Measurements from ENCODE around the gene RAET1L. TPM values are rescaled to one million over a fixed set of nuclear protein-coding genes. Genes with fewer than 3 reads are reported as not detected.
"Not testable (repeated sequence)": the region's sequence is repeated elsewhere in the genome, so short reads cannot be mapped to it uniquely, and the experiment has no call there.

Gene RAET1L
- total RNA-seq, 1 donor = not detected

GRCh38 chr6:150046943-150047342 is 21.6 kb upstream of the RAET1L start:
- no peak for DNase-seq (ENCODE audit: low read depth in 2 of 3, low spot score in 2 of 3)

GRCh38 chr6:150044621-150045145 is 19.4 kb upstream of the RAET1L start:
- no peak for DNase-seq (ENCODE audit: low read depth in 2 of 3, low spot score in 2 of 3)

- no peak for DNase-seq (ENCODE audit: low read depth in 2 of 3, low spot score in 2 of 3)
Observed at GRCh38 chr6:150043501-150044412, 18.4 kb upstream of the RAET1L start.

DNA sequence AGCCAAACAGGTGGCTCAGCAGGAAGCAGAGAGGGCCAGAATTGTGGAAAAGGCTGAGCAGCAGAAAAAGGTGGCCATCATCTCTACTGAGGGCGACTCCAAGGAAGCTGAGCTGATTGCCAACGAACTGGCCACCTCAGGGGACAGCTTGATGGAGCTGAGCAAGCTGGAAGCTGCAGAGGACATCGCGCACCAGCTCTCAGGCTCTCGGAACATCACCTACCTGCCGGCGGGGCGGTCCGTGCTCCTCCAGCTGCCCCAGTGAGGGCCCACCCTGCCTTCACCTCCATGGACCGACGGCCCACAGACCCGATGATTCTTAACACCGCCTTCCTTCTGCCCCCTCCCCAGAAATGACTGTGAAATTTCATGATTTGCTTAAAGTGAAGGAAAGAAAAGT is 17.8 kb upstream of the RAET1L start:
- DNase-seq (ENCODE audit: low read depth in 2 of 3, low spot score in 2 of 3) = no peak

DNA sequence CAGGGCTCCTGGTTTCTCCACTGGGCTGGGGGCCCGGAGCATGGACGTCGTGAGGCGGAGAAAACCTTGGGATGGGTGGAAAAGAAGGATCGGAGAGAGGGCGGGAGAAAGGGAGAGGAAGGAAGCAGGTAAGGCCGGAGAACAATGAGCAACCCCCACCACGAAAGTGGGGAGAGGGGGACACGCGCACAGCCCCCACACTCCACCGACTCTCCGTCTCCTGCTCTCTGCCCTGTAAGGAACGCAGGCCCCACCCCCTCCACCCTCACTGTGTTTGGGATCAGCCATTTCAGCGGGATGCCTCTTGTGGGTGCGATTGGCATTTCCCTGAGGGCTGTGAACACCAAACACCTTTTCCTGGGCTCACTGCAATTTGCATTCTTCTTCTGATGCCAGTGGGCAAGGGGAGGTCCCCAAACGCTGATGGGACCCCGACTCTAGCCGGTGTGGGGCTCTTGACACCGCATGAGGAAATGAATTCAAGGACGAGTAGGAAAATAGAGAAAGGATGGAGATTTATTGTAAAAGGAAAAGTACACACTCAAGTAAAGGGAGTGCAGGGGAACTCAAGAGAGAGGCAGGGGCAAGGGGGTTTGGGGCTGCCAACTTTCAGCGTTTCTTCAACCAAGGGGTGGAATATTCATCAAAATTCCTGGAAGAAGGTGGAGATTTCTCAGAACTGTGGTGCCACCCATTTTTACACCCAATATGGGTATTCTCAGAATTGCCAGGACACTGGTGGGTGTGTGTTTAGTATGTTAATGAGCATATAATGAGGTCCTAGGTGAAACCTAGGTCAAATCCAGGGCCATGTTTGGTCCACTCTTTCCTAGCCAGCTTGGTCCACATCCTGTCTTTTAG is 13.1 kb upstream of the RAET1L start:
- DNase-seq (ENCODE audit: low read depth in 2 of 3, low spot score in 2 of 3) = no peak

DNA sequence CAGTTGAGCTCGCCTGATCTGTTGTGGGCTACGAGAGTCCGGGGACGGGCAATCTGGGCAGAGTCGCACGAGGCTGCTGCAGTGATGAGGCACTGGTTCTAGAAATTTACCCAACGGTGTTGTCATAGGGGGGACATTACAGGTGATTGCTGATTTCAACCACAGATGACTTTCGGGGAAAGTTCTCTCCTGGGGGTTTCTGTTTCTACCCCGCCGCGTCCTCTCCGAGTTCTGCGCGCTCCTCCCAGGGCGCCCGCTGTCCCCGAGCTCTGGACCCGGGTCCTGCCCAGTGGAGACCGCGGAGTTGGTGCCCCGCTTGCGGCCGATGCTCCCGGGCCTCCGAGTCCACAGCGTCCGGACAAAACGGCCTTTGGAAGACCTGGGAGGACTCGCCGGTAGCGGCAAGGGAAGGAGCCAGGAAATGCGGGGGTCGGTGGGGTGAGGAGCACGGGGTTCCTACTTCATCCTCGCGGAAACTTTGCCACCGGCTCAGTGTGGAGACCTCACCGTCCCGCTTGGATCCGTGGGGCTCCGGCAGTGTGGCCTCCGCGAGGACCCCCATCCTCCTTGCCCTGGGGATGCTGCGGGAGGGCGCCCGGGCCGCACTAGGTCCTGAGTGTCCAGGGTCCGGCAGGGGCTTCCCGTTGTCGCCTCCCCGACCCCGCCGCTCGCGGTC is 12.3 kb upstream of the RAET1L start:
- DNase-seq (ENCODE audit: low read depth in 2 of 3, low spot score in 2 of 3) = no peak

- no peak for DNase-seq (ENCODE audit: low read depth in 2 of 3, low spot score in 2 of 3)
Observed at GRCh38 chr6:150036081-150036480, 10.7 kb upstream of the RAET1L start.

DNA sequence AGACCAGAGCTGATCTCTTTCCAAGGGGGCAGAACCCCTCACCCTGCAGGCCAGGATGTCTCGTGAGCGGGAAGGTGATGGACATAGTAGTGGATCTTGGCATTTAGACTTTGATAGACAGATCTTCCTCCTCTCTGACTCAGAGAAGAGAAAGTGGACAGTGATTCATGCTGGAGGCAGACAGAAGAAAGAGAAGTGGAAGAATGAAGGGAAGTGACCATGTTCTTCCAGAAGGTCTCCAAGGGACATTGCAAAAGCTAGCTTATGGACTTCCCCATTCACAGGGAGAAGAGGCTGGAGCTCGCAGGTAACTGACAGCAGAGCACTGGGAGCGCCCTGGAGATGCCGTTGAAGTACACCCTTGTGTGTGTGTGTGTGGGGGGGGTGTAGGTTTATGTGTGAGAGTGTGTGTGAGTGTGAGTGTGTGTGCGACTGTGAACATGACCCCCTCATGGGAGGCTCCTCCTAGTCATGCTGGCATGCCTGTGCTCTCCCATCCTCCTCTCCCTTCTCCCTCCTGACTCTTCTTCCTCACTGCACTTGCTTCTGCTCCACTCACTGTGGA is 8.0 kb upstream of the RAET1L start:
- DNase-seq (ENCODE audit: low read depth in 2 of 3, low spot score in 2 of 3) = no peak

DNA sequence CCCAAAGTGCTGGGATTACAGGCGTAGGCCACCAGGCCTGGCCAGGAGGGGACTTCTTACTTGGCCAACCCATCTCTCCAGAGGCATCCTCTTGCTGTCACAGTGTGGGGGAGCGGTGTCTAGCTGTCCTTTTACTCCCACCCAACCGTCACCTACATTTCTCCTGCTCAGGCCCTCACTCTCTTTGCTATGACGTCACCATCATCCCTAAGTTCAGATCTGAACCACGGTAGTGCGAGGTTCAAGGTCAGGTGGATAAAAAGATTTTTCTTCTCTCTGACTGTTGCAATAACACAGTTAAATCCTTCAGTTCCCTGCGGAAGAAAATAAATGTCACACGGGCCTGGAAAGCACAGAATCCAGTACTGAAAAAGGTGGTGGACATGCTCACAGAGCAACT is 7.3 kb upstream of the RAET1L start:
- no peak for DNase-seq (ENCODE audit: low read depth in 2 of 3, low spot score in 2 of 3)

DNA sequence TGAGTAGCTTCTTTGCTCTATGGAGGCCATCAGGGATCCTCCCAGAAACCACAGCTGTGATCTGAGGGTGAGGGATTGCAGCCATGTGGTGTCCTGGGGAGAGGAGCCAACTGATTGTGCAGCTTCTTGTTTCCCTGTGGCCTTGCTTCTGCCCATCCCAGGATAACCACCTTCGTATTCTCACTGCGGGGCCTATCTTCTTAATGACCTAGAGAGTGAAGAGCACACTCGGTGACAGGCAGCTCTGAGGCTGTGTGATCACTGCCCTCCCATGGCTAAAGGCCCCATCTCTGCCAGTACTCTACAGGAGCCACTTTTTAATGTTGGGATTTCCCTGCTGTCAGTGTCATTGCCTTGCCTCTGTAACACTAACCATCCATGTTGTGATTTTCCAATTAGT is 5.3 kb upstream of the RAET1L start:
- DNase-seq (ENCODE audit: low read depth in 2 of 3, low spot score in 2 of 3) = no peak

- no peak for DNase-seq (ENCODE audit: low read depth in 2 of 3, low spot score in 2 of 3)
Observed at GRCh38 chr6:150029749-150030148, 4.4 kb upstream of the RAET1L start.

DNA sequence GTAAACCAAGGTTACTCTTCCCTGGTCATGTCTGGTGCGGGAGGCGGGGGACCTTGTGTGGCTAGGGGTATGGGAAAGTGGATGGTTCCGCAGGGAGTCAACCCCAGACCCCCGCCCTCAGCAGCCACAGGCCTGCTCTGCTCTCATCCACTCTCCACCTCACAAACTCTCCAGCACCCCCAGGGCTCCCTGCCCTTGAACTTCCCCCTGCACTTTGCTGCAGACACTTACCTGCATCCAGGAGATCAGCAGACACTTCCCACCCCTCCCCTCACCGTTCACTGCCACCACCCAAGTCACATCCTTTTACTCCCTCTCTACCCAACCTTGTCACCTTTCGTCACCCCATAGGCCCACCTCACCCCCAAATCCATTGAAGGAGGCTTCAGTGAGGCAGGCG is 3.9 kb upstream of the RAET1L start:
- no peak for DNase-seq (ENCODE audit: low read depth in 2 of 3, low spot score in 2 of 3)

GRCh38 chr6:150028799-150029198 is 3.5 kb upstream of the RAET1L start:
- DNase-seq (ENCODE audit: low read depth in 2 of 3, low spot score in 2 of 3) = no peak

GRCh38 chr6:150027806-150028565 is 2.7 kb upstream of the RAET1L start:
- no peak for DNase-seq (ENCODE audit: low read depth in 2 of 3, low spot score in 2 of 3)

GRCh38 chr6:150026976-150027805 is 1.9 kb upstream of the RAET1L start:
- DNase-seq (ENCODE audit: low read depth in 2 of 3, low spot score in 2 of 3) = no peak

- DNase-seq (ENCODE audit: low read depth in 2 of 3, low spot score in 2 of 3) = no peak
Observed at GRCh38 chr6:150024646-150025155, 631 bp downstream of the RAET1L start.

- not testable (repeated sequence) for DNase-seq (ENCODE audit: low read depth in 2 of 3, low spot score in 2 of 3)
Observed at GRCh38 chr6:150024021-150024420, 1.3 kb downstream of the RAET1L start.

DNA sequence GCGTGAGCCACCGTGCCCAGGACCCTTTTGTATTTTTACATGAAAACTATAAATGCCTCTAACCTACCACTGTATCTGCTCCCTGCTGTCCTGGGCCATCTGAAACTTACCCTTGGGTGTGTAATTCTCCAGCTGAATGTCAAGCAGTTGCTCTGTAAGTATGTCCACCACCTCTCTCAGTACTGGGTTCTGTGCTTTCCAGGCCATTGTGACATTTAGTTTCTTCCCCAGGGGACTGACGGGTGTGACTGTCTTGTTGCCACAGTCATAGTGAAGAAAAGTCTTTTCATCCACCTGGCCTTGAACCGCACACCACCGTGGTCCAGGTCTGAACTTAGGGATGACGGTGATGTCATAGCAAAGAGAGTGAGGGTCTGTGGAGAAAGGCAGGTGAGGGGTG is 3.5 kb downstream of the RAET1L start:
- DNase-seq (ENCODE audit: low read depth in 2 of 3, low spot score in 2 of 3) = not testable (repeated sequence)

Measured in hematopoietic multipotent progenitor cell (in vitro differentiated cells).